HCT116 (cell line): Measurements from ENCODE around the gene RNF11. TPM values are rescaled to one million over a fixed set of nuclear protein-coding genes. Genes with fewer than 3 reads are reported as not detected.

Source experiments
- ATAC-seq: fragments of 200-7000 bp; cut with Tn5 transposase; 2 replicates; pipeline ENCODE4 v1.9.1; 2020; ENCODE audit warnings: mild to moderate bottlenecking, moderate library complexity
- BruUV-seq: library from RNA; stranded (reverse); fragments of 400-500 nt; replicated peaks from 2 replicates; lab custom pipeline; 2021; lab: Mats Ljungman, UMichigan
- CTCF ChIA-PET: fragments of 300-600 bp; sonication (Branson Sonifier 250); formaldehyde crosslinking; loops from one replicate; lab custom pipeline; 2021; ENCODE audit warnings: antibody characterized with exemption; lab: Charles Lee
- POLR2A ChIA-PET: fragments of 300-600, 350-600 bp; sonication (Branson Sonifier 250); formaldehyde crosslinking; loops from one replicate; lab custom pipeline; 2021; ENCODE audit warnings: antibody characterized with exemption; lab: Charles Lee
- RAD21 ChIA-PET, 2 experiments: fragments of 300-600 bp; sonication (Branson Sonifier 250); formaldehyde crosslinking; loops; one replicate each; lab custom pipeline; 2023; ENCODE audit warnings: low total read pairs in 2 of 2; ENCODE audit not compliant: uncharacterized antibody in 2 of 2, unreplicated experiment in 2 of 2, low non-redundant PET in 1 of 2; lab: Charles Lee
- DNase-seq: peaks from one replicate; pipeline ENCODE4 v3.0.0-alpha.2; 2010; ENCODE audit warnings: low read depth, low spot score
- H2AFZ ChIP-seq: fragments of 200-600 bp; shearing (Covaris generic), sonication (generic); 2 replicates; pipeline ENCODE4 v1.6.1; 2017; ENCODE audit warnings: low read depth, mixed run types, mixed read lengths, antibody characterized with exemption, low read length; ENCODE audit not compliant: poor library complexity, severe bottlenecking
- H3K27ac ChIP-seq: 2 replicates; pipeline ENCODE4 v1.5.1; 2012; ENCODE audit warnings: low read depth, low read length
- H3K27me3 ChIP-seq: fragments of 200-600 bp; sonication (generic); 2 replicates; pipeline ENCODE4 v1.6.1; 2016; ENCODE audit warnings: mixed run types, low read length, mixed read lengths; ENCODE audit not compliant: insufficient read depth
- H3K36me3 ChIP-seq, 2 experiments: fragments of 200-500 bp in 1 of 2; fragments of 200-600 bp in 1 of 2; sonication (Bioruptor generic) in 1 of 2; sonication (generic) in 1 of 2; 2 replicates each; pipeline versions ENCODE4 v1.5.1 to v1.6.1; 2014 to 2016; ENCODE audit warnings: low read length in 2 of 2, inconsistent platforms in 1 of 2, mixed read lengths in 1 of 2, mixed run types in 1 of 2; ENCODE audit not compliant: insufficient read depth in 2 of 2, control insufficient read depth in 1 of 2
- H3K4me1 ChIP-seq, 2 experiments: fragments of 200-600 bp in 1 of 2; sonication (generic) in 1 of 2; 2 replicates each; pipeline versions ENCODE4 v1.5.1 to v1.6.1; 2012 to 2017; ENCODE audit warnings: low read length in 2 of 2, inconsistent platforms in 1 of 2, mild to moderate bottlenecking in 1 of 2, mixed read lengths in 1 of 2, mixed run types in 1 of 2, moderate library complexity in 1 of 2; ENCODE audit not compliant: insufficient read depth in 2 of 2, control insufficient read depth in 1 of 2
- H3K4me2 ChIP-seq: fragments of 200-600 bp; sonication (generic); 2 replicates; pipeline ENCODE4 v1.6.1; 2017; ENCODE audit warnings: mixed run types, low read length, mixed read lengths
- H3K4me3 ChIP-seq, 2 experiments: fragments of 200-600 bp in 1 of 2; sonication (generic) in 1 of 2; replicated peaks in 1 of 2; 2 replicates each; pipeline ENCODE4 v1.5.1; 2011 to 2016; ENCODE audit warnings: low read length in 2 of 2, control low read depth in 1 of 2, low read depth in 1 of 2, mild to moderate bottlenecking in 1 of 2, mixed read lengths in 1 of 2, mixed run types in 1 of 2
- H3K79me2 ChIP-seq: fragments of 200-600 bp; sonication (generic); 2 replicates; pipeline ENCODE4 v1.6.1; 2017; ENCODE audit warnings: mild to moderate bottlenecking, mixed run types, low read length, moderate library complexity, mixed read lengths; ENCODE audit not compliant: insufficient read depth
- H3K9ac ChIP-seq: fragments of 200-600 bp; sonication (generic); 2 replicates; pipeline ENCODE4 v1.6.1; 2016; ENCODE audit warnings: low read length, mixed read lengths
- H3K9me2 ChIP-seq: fragments of 200-600 bp; sonication (generic), shearing (Covaris generic); 2 replicates; pipeline ENCODE4 v1.6.1; 2017; ENCODE audit warnings: mixed run types, mild to moderate bottlenecking, moderate library complexity; ENCODE audit not compliant: insufficient read depth
- H3K9me3 ChIP-seq, 2 experiments: fragments of 200-500 bp in 1 of 2; fragments of 200-600 bp in 1 of 2; sonication (Bioruptor generic) in 1 of 2; sonication (generic) in 1 of 2; 2 replicates each; pipeline ENCODE4 v1.6.1; 2014 to 2017; ENCODE audit warnings: low read length in 2 of 2, mixed read lengths in 2 of 2, inconsistent platforms in 1 of 2, low read depth in 1 of 2, mild to moderate bottlenecking in 1 of 2, mixed run types in 1 of 2, moderate library complexity in 1 of 2; ENCODE audit not compliant: control insufficient read depth in 1 of 2, insufficient read depth in 1 of 2
- H4K20me1 ChIP-seq: fragments of 200-600 bp; sonication (generic), shearing (Covaris generic); 2 replicates; pipeline ENCODE4 v1.6.1; 2017; ENCODE audit warnings: mixed run types, mild to moderate bottlenecking, moderate library complexity; ENCODE audit not compliant: insufficient read depth
- ATF3 ChIP-seq: IDR thresholded peaks from 2 replicates; pipeline ENCODE4 v1.6.1; 2012
- CBX3 ChIP-seq: IDR thresholded peaks from 2 replicates; pipeline ENCODE4 v1.6.1; 2012; ENCODE audit warnings: low read depth
- CEBPB ChIP-seq: IDR thresholded peaks from 2 replicates; pipeline ENCODE4 v1.6.1; 2012; ENCODE audit warnings: low read depth
- CTCF ChIP-seq, 3 experiments: fragments of 200-600 bp in 1 of 3; sonication (generic) in 1 of 3; IDR thresholded peaks in 2 of 3; conservative IDR thresholded peaks in 1 of 3; 2 replicates each; pipeline ENCODE4 v1.5.1; 2012 to 2017; ENCODE audit warnings: low read depth in 2 of 3, low read length in 2 of 3, antibody characterized with exemption in 1 of 3, borderline replicate concordance in 1 of 3, control low read depth in 1 of 3, mild to moderate bottlenecking in 1 of 3, mixed read lengths in 1 of 3, mixed run types in 1 of 3, moderate library complexity in 1 of 3; ENCODE audit not compliant: insufficient read depth in 1 of 3
- EGR1 ChIP-seq: IDR thresholded peaks from 2 replicates; pipeline ENCODE4 v1.6.1; 2012; ENCODE audit warnings: low read depth
- ELF1 ChIP-seq: IDR thresholded peaks from 2 replicates; pipeline ENCODE4 v1.6.1; 2012; ENCODE audit warnings: low read depth, borderline replicate concordance
- EZH2 ChIP-seq: fragments of 200-600 bp; sonication (generic); IDR thresholded peaks from 2 replicates; pipeline ENCODE4 v1.6.1; 2017; ENCODE audit warnings: antibody characterized with exemption, mixed run types
- EZH2phosphoT487 ChIP-seq: fragments of 200-600 bp; IDR thresholded peaks from 2 replicates; pipeline ENCODE4 v1.6.1; 2018; ENCODE audit warnings: antibody characterized with exemption, borderline replicate concordance
- FOSL1 ChIP-seq: IDR thresholded peaks from 2 replicates; pipeline ENCODE4 v1.6.1; 2012; ENCODE audit warnings: low read depth
- JUND ChIP-seq: IDR thresholded peaks from 2 replicates; pipeline ENCODE4 v1.6.1; 2012
- MAX ChIP-seq: IDR thresholded peaks from 2 replicates; pipeline ENCODE4 v1.6.1; 2012
- POLR2A ChIP-seq: IDR thresholded peaks from 2 replicates; pipeline ENCODE4 v1.7.0; 2011; ENCODE audit warnings: borderline replicate concordance; ENCODE audit not compliant: insufficient read depth, insufficient read length; ENCODE audit errors: extremely low read depth
- POLR2AphosphoS5 ChIP-seq: IDR thresholded peaks from 2 replicates; pipeline ENCODE4 v1.6.1; 2011; ENCODE audit warnings: mild to moderate bottlenecking, low read depth, low read length, moderate library complexity
- REST ChIP-seq: IDR thresholded peaks from 2 replicates; pipeline ENCODE4 v1.6.1; 2012; ENCODE audit warnings: low read depth
- SIN3A ChIP-seq: IDR thresholded peaks from 2 replicates; pipeline ENCODE4 v1.6.1; 2012; ENCODE audit warnings: low read depth
- SRF ChIP-seq: IDR thresholded peaks from 2 replicates; pipeline ENCODE4 v1.6.1; 2012; ENCODE audit warnings: low read depth
- TCF7L2 ChIP-seq: IDR thresholded peaks from 2 replicates; pipeline ENCODE4 v1.7.0; 2011; ENCODE audit warnings: borderline replicate concordance, inconsistent platforms; ENCODE audit not compliant: insufficient read depth, insufficient read length; ENCODE audit errors: extremely low read depth
- YY1 ChIP-seq: IDR thresholded peaks from 2 replicates; pipeline ENCODE4 v1.6.1; 2011; ENCODE audit warnings: low read length, low read depth, moderate library complexity, mild to moderate bottlenecking; ENCODE audit not compliant: insufficient replicate concordance; ENCODE audit errors: extremely low read depth
- ZFX ChIP-seq: fragments of 450-650 bp; IDR thresholded peaks from 2 replicates; pipeline ENCODE4 v1.6.1; 2017
- ZNF274 ChIP-seq: fragments of 200-500 bp; sonication (Bioruptor generic); IDR thresholded peaks from 2 replicates; pipeline ENCODE4 v1.6.1; 2014; ENCODE audit warnings: mild to moderate bottlenecking, low read depth, low read length, inconsistent platforms
- intact Hi-C: fragments of 100-400 bp; cut with micrococcal nuclease; formaldehyde crosslinking; loops from 2 replicates; pipeline ENCODE4 v1.10.0; 2022
- total RNA-seq: library from RNA; stranded (reverse); gene quantifications from one replicate; pipeline ENCODE4 v1.2.1, GENCODE V29; 2021; ENCODE audit not compliant: unreplicated experiment

Gene RNF11
- total RNA-seq, 1 experiment from 2014 or later = 60.9 TPM

- TF ChIP-seq EGR1 (no peak), SRF (no peak), SIN3A (no peak), JUND (no peak), ZFX (no peak), POLR2AphosphoS5 (no peak), TCF7L2 (no peak), CEBPB (no peak), FOSL1 (no peak), POLR2A (no peak), MAX (no peak), EZH2phosphoT487 (no peak), CTCF (IDR thresholded peaks at IDR 0.05 in 2 of 3, conservative IDR thresholded peaks at IDR 0.05 in 1 of 3; ENCODE audit: borderline replicate concordance in 1 of 3, insufficient read depth in 1 of 3, low read depth in 2 of 3, low read length in 2 of 3) (no peak), REST (no peak), ZNF274 (no peak), ELF1 (no peak), EZH2 (no peak), CBX3 (no peak), YY1 (no peak), ATF3 (no peak)
- Histone ChIP-seq H3K4me3 (no peak overlapping the region), H3K4me2 (no peak overlapping the region), H3K27ac (no peak overlapping the region), H3K9me2 (no peaks in the 10 kb centered on the region), H3K9ac (no peak overlapping the region), H3K9me3 (no peaks in the 10 kb centered on the region), H3K27me3 (no peaks in the 10 kb centered on the region), H2AFZ (no peak overlapping the region), H3K79me2 (no peaks in the 10 kb centered on the region), H3K4me1 (no peaks in the 10 kb centered on the region), H3K36me3 (no peaks in the 10 kb centered on the region), H4K20me1 (no peaks in the 10 kb centered on the region)
- intact Hi-C loops = no loop called here
- ChIA-PET RAD21 (no interaction called here), POLR2A (no interaction called here), CTCF (no interaction called here)
- no peak for DNase-seq
- no peak for ATAC-seq
- no TSS peak for BruUV-seq
Observed at GRCh38 chr1:51222809-51223208, 13.3 kb upstream of the RNF11 start.
